ENCODE data around the gene STK24. TPM values are rescaled to one million over a fixed set of nuclear protein-coding genes. Genes with fewer than 3 reads are reported as not detected.

Gene STK24
- total RNA-seq, 4 donors from 2014 or later = 49.8 to 68.9 (median 57.0) TPM

GRCh38 chr13:98434060-98434459 is 142.8 kb downstream of the STK24 start:
- no peak for TF ChIP-seq CTCF (IDR thresholded peaks at IDR 0.05)
- H3K36me3 ChIP-seq = peaks cover 0 to 54% (median 0%) of the 10 kb centered on the region in 3 donors

GRCh38 chr13:98433654-98434053 is 143.3 kb downstream of the STK24 start:
- Histone ChIP-seq H3K4me3 (no peak overlapping the region), H3K9me3 (no peaks in the 10 kb centered on the region), H3K27me3 (no peaks in the 10 kb centered on the region), H3K27ac (no peak overlapping the region), H3K4me1 (no peaks in the 10 kb centered on the region), H3K36me3 (peaks cover 0 to 50% (median 0%) of the 10 kb centered on the region in 3 donors)
- TF ChIP-seq EP300 (IDR thresholded peaks at IDR 0.05) = no peak
- no peak for TF ChIP-seq POLR2A (IDR thresholded peaks at IDR 0.05)
- TF ChIP-seq CTCF (IDR thresholded peaks at IDR 0.05) = no peak
- no peak for DNase-seq (ENCODE audit: low spot score in 2 of 2)
- 91 to 95% methylated on average over 10 of the region's 10 CpGs for WGBS, 2 donors

More at GRCh38 chr13:98434060-98434459, 142.8 kb downstream of the STK24 start:
- no peak for DNase-seq (ENCODE audit: low spot score in 2 of 2)
- H3K27me3 ChIP-seq = no peaks in the 10 kb centered on the region
- no peak overlapping the region for H3K27ac ChIP-seq
- no peaks in the 10 kb centered on the region for H3K9me3 ChIP-seq
- no peak overlapping the region for H3K4me3 ChIP-seq
- no peaks in the 10 kb centered on the region for H3K4me1 ChIP-seq
- 91 to 94% methylated on average over 6 of the region's 6 CpGs for WGBS, 2 donors

GRCh38 chr13:98432638-98433037 is 144.3 kb downstream of the STK24 start:
- no peaks in the 10 kb centered on the region for H3K4me1 ChIP-seq
- H3K4me3 ChIP-seq = no peak overlapping the region
- 96% methylated on average over 11 of the region's 11 CpGs for WGBS, 2 donors
- peaks cover 0 to 47% (median 0%) of the 10 kb centered on the region in 3 donors for H3K36me3 ChIP-seq
- H3K9me3 ChIP-seq = no peaks in the 10 kb centered on the region
- no peak for DNase-seq (ENCODE audit: low spot score in 2 of 2)
- no peaks in the 10 kb centered on the region for H3K27me3 ChIP-seq
- no peak overlapping the region for H3K27ac ChIP-seq
- no peak for TF ChIP-seq CTCF (IDR thresholded peaks at IDR 0.05)
- TF ChIP-seq POLR2A (IDR thresholded peaks at IDR 0.05) = no peak
- no peak for TF ChIP-seq EP300 (IDR thresholded peaks at IDR 0.05)

- TF ChIP-seq POLR2A (IDR thresholded peaks at IDR 0.05) = no peak
- no peak for TF ChIP-seq CTCF (IDR thresholded peaks at IDR 0.05)
- TF ChIP-seq EP300 (IDR thresholded peaks at IDR 0.05) = no peak
- Histone ChIP-seq H3K27ac (no peak overlapping the region), H3K9me3 (no peaks in the 10 kb centered on the region), H3K4me3 (no peak overlapping the region), H3K4me1 (no peaks in the 10 kb centered on the region), H3K36me3 (peaks cover 0 to 49% (median 0%) of the 10 kb centered on the region in 3 donors), H3K27me3 (no peaks in the 10 kb centered on the region)
- 79 to 80% methylated on average over 11 of the region's 11 CpGs for WGBS, 2 donors
- no peak for DNase-seq (ENCODE audit: low spot score in 2 of 2)
These were observed 146.8 kb downstream of the STK24 start for GRCh38 chr13:98429977-98430736.

GRCh38 chr13:98429531-98429930 is 147.4 kb downstream of the STK24 start:
- peaks cover 0 to 53% (median 0%) of the 10 kb centered on the region in 3 donors for H3K36me3 ChIP-seq
- no peaks in the 10 kb centered on the region for H3K27me3 ChIP-seq
- no peak overlapping the region for H3K4me3 ChIP-seq
- WGBS, 2 donors = 94 to 97% methylated on average over 7 of the region's 7 CpGs
- TF ChIP-seq POLR2A (IDR thresholded peaks at IDR 0.05) (no peak), CTCF (IDR thresholded peaks at IDR 0.05) (no peak), EP300 (IDR thresholded peaks at IDR 0.05) (no peak)
- no peaks in the 10 kb centered on the region for H3K4me1 ChIP-seq
- no peak for DNase-seq (ENCODE audit: low spot score in 2 of 2)
- H3K27ac ChIP-seq = no peak overlapping the region
- H3K9me3 ChIP-seq = no peaks in the 10 kb centered on the region

All from tibial nerve (tissue), 4 donors.